ENCODE results near the gene CRTAP.

CRTAP gene

DNA sequence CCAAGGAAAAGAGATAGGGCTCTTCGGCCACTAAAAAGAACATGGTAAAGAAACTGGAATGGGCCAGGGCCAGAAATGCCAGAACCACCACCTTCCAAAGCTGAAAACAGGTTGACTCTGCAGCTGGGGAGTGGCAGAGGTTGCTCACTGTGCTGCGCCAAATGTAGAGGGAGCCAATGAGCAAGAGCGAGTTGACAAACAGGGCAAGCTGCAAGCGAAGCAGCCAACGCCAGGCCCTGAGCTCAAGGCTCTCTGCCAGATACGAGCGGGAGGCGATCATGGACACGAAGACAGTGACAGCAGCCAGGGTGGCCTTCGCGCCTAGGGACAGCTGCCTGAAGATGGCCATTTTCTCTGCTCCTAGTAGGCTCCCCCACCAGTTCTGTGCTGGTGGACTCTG is 20.0 kb upstream of the CRTAP start:
- Histone ChIP-seq H3K27me3 (no peaks in the 10 kb centered on the region), H3K27ac (no peak overlapping the region), H3K4me1 (ENCODE audit: control insufficient read depth in 1 of 2, insufficient read depth in 1 of 2, low read depth in 1 of 2, low read length in 1 of 2) (peaks cover 30 to 32% of the 10 kb centered on the region in 2 experiments), H3K4me3 (ENCODE audit: low read depth in 1 of 2, low read length in 1 of 2) (no peak overlapping the region), H3K36me3 (peaks cover 35% of the 10 kb centered on the region), H3K9me3 (no peaks in the 10 kb centered on the region)
- TF ChIP-seq, protein P1, sequence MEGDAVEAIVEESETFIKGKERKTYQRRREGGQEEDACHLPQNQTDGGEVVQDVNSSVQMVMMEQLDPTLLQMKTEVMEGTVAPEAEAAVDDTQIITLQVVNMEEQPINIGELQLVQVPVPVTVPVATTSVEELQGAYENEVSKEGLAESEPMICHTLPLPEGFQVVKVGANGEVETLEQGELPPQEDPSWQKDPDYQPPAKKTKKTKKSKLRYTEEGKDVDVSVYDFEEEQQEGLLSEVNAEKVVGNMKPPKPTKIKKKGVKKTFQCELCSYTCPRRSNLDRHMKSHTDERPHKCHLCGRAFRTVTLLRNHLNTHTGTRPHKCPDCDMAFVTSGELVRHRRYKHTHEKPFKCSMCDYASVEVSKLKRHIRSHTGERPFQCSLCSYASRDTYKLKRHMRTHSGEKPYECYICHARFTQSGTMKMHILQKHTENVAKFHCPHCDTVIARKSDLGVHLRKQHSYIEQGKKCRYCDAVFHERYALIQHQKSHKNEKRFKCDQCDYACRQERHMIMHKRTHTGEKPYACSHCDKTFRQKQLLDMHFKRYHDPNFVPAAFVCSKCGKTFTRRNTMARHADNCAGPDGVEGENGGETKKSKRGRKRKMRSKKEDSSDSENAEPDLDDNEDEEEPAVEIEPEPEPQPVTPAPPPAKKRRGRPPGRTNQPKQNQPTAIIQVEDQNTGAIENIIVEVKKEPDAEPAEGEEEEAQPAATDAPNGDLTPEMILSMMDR (IDR thresholded peaks at IDR 0.05): no peak

DNA sequence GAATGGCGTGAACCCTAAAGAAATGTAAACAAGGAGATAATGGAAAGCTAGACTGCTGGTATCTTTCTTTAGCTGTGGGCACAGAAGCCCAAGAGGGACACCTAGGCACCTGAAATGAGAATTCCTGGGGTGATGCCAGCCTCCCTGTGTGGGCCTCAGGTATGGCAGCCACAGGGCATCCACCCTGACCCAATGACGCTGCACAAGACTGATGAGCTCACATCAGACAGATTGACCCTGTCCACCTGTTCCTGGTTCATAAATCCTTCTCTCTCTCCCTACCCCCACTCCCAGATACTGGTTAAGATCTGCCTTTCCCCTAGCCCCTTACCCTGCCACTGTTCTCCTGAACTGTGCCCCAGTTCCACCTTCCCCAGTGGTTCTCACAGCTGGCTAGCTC is 18.4 kb upstream of the CRTAP start:
- H3K27ac ChIP-seq: peak overlapping the region; percentile 100
- H3K9me3 ChIP-seq: no peaks in the 10 kb centered on the region
- peak overlapping the region; percentile 97 to 98 for H3K4me3 ChIP-seq (ENCODE audit: low read depth in 1 of 2, low read length in 1 of 2)
- H3K36me3 ChIP-seq: peaks cover 33% of the 10 kb centered on the region
- TF ChIP-seq, protein P1 (IDR thresholded peaks at IDR 0.05): no peak
- peaks cover 18 to 20% of the 10 kb centered on the region in 2 experiments for H3K4me1 ChIP-seq (ENCODE audit: control insufficient read depth in 1 of 2, insufficient read depth in 1 of 2, low read depth in 1 of 2, low read length in 1 of 2)
- no peaks in the 10 kb centered on the region for H3K27me3 ChIP-seq

DNA sequence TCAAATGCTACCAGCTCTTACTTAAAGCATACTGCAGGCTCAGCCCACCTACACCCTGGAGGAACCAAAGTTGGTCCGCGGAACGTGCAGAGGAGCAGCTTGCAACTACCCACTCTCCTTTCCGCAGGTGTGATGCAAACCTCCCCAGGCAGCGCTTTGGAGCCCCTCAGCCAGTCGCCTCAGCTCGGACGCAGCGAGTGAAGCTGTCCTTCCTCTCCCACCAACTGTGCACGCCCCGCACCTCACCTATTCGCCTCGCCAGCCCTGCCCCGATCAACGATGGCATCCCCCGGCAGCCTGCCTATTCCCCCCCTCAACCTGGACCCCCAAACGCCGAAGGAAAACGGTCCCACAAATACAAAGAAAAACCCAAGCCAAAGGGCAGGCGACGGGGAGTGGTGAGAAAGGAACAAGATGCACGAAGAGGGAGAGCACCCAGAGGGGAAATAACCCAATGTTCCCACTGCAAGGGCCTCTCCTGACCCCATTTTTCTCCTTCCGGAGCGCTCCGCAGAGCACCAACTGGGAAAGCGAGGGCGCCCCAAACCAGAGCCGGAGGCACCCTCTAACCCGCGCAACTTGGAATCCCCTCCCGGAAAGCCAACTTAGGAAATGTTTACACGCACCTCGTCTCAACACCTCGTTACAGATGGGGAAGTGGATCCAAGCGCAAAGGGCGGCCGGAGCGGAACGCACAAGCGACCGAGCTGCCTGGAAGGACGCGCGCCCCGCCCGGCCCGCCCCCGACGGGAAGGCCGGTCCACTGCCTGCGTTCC is 17.5 kb upstream of the CRTAP start:
- Histone ChIP-seq H3K27ac (peak overlapping the region; percentile 100), H3K27me3 (no peaks in the 10 kb centered on the region), H3K9me3 (no peaks in the 10 kb centered on the region), H3K4me3 (ENCODE audit: low read depth in 1 of 2, low read length in 1 of 2) (peak overlapping the region; percentile 97 to 98), H3K36me3 (peaks cover 29% of the 10 kb centered on the region), H3K4me1 (ENCODE audit: control insufficient read depth in 1 of 2, insufficient read depth in 1 of 2, low read depth in 1 of 2, low read length in 1 of 2) (peaks cover 18 to 20% of the 10 kb centered on the region in 2 experiments)
- TF ChIP-seq, protein P1 (IDR thresholded peaks at IDR 0.05): no peak

GRCh38 chr3:33099109-33099645 is 14.6 kb upstream of the CRTAP start:
- Histone ChIP-seq H3K4me1 (ENCODE audit: control insufficient read depth in 1 of 2, insufficient read depth in 1 of 2, low read depth in 1 of 2, low read length in 1 of 2) (peaks cover 20 to 23% of the 10 kb centered on the region in 2 experiments), H3K9me3 (no peaks in the 10 kb centered on the region), H3K4me3 (ENCODE audit: low read depth in 1 of 2, low read length in 1 of 2) (no peak overlapping the region), H3K27ac (no peak overlapping the region), H3K36me3 (peaks cover under 1% of the 10 kb centered on the region), H3K27me3 (no peaks in the 10 kb centered on the region)
- TF ChIP-seq, protein P1 (IDR thresholded peaks at IDR 0.05): no peak

GRCh38 chr3:33099701-33100100 is 14.1 kb upstream of the CRTAP start:
- Histone ChIP-seq H3K27ac (no peak overlapping the region), H3K9me3 (no peaks in the 10 kb centered on the region), H3K36me3 (no peaks in the 10 kb centered on the region), H3K27me3 (no peaks in the 10 kb centered on the region), H3K4me3 (ENCODE audit: low read depth in 1 of 2, low read length in 1 of 2) (no peak overlapping the region), H3K4me1 (ENCODE audit: control insufficient read depth in 1 of 2, insufficient read depth in 1 of 2, low read depth in 1 of 2, low read length in 1 of 2) (peaks cover 20 to 23% of the 10 kb centered on the region in 2 experiments)
- TF ChIP-seq, protein P1 (IDR thresholded peaks at IDR 0.05): no peak
